WTC11 (cell line): Measurements from ENCODE around the gene ZNF774. TPM values are rescaled to one million over a fixed set of nuclear protein-coding genes. Genes with fewer than 3 reads are reported as not detected.

ENCODE experiments used
- ATAC-seq: fragments of 200-7000 bp; cut with Tn5 transposase; 2 replicates; pipeline ENCODE4 v1.10.0; 2021; ENCODE audit warnings: mild to moderate bottlenecking, moderate library complexity
- CTCF ChIA-PET: fragments of 300-600 bp; sonication (Branson Sonifier 250); formaldehyde crosslinking; loops from one replicate; lab custom pipeline; 2021; ENCODE audit warnings: antibody characterized with exemption; lab: Charles Lee
- POLR2A ChIA-PET: fragments of 350-600 bp; sonication (Branson Sonifier 250); formaldehyde crosslinking; loops from one replicate; lab custom pipeline; 2021; ENCODE audit warnings: antibody characterized with exemption; lab: Charles Lee
- DNase-seq: peaks from one replicate; pipeline ENCODE4 v3.0.0; 2021; ENCODE audit warnings: low spot score
- H3K27ac Mint-ChIP-seq: 2 replicates; pipeline ENCODE4 v1.8.0; 2021; ENCODE audit warnings: mixed read lengths
- H3K27me3 Mint-ChIP-seq: 2 replicates; pipeline ENCODE4 v1.8.0; 2021; ENCODE audit warnings: low read depth, mild to moderate bottlenecking, moderate library complexity, mixed read lengths
- H3K36me3 Mint-ChIP-seq: 2 replicates; pipeline ENCODE4 v1.8.0; 2021; ENCODE audit warnings: mixed read lengths
- H3K4me1 Mint-ChIP-seq: 2 replicates; pipeline ENCODE4 v1.8.0; 2022; ENCODE audit warnings: mixed read lengths
- H3K4me3 Mint-ChIP-seq: 2 replicates; pipeline ENCODE4 v1.8.0; 2021; ENCODE audit warnings: mild to moderate bottlenecking, moderate library complexity, mixed read lengths
- H3K9me3 Mint-ChIP-seq: 2 replicates; pipeline ENCODE4 v1.8.0; 2021; ENCODE audit warnings: mixed read lengths
- ATF6 ChIP-seq: sonication (generic); formaldehyde crosslinking; IDR thresholded peaks from 2 replicates; pipeline ENCODE4 v1.8.1; 2023; ENCODE audit warnings: mild to moderate bottlenecking, missing genetic modification reagents
- CREM ChIP-seq: sonication (generic); formaldehyde crosslinking; IDR thresholded peaks from 2 replicates; pipeline ENCODE4 v1.8.1; 2022; ENCODE audit warnings: mild to moderate bottlenecking, missing genetic modification reagents, moderate library complexity
- ELF4 ChIP-seq: sonication (generic); formaldehyde crosslinking; IDR thresholded peaks from 2 replicates; pipeline ENCODE4 v1.8.1; 2022; ENCODE audit warnings: low read depth, mild to moderate bottlenecking, moderate library complexity, missing genetic modification reagents
- KAT7 ChIP-seq: sonication (generic); formaldehyde crosslinking; IDR thresholded peaks from 2 replicates; pipeline ENCODE4 v1.8.1; 2023; ENCODE audit warnings: missing genetic modification reagents, mild to moderate bottlenecking, borderline replicate concordance
- NFATC4 ChIP-seq: fragments of 250-450 bp; sonication (Bioruptor Pico); IDR thresholded peaks from 2 replicates; pipeline ENCODE4 v1.9.0; 2021; ENCODE audit warnings: mild to moderate bottlenecking
- NR1H2 ChIP-seq: sonication (generic); formaldehyde crosslinking; IDR thresholded peaks from 2 replicates; pipeline ENCODE4 v1.9.0; 2021; ENCODE audit warnings: mild to moderate bottlenecking, moderate library complexity, missing genetic modification reagents
- NR2C2 ChIP-seq: sonication (generic); formaldehyde crosslinking; IDR thresholded peaks from 2 replicates; pipeline ENCODE4 v1.8.0; 2022; ENCODE audit warnings: mild to moderate bottlenecking, missing genetic modification reagents
- RORB ChIP-seq: fragments of 250-450 bp; sonication (Bioruptor Pico); IDR thresholded peaks from 2 replicates; pipeline ENCODE4 v1.9.0; 2021; ENCODE audit warnings: mild to moderate bottlenecking
- USF2 ChIP-seq: sonication (generic); formaldehyde crosslinking; IDR thresholded peaks from 2 replicates; pipeline ENCODE4 v1.8.1; 2023; ENCODE audit warnings: mild to moderate bottlenecking, missing genetic modification reagents, moderate library complexity
- ZBTB21 ChIP-seq: sonication (generic); formaldehyde crosslinking; IDR thresholded peaks from 2 replicates; pipeline ENCODE4 v1.8.1; 2023; ENCODE audit warnings: mild to moderate bottlenecking, missing genetic modification reagents, borderline replicate concordance
- ZNF138 ChIP-seq: sonication (generic); formaldehyde crosslinking; conservative IDR thresholded peaks from 2 replicates; pipeline ENCODE4 v1.8.1; 2022; ENCODE audit warnings: mild to moderate bottlenecking, moderate library complexity, missing genetic modification reagents
- ZNF263 ChIP-seq: sonication (generic); formaldehyde crosslinking; IDR thresholded peaks from 2 replicates; pipeline ENCODE4 v1.8.1; 2022; ENCODE audit warnings: low read depth, mild to moderate bottlenecking, moderate library complexity, missing genetic modification reagents
- ZNF317 ChIP-seq: sonication (generic); formaldehyde crosslinking; IDR thresholded peaks from 2 replicates; pipeline ENCODE4 v1.8.1; 2023; ENCODE audit warnings: low read depth, mild to moderate bottlenecking, moderate library complexity, missing genetic modification reagents, borderline replicate concordance
- ZNF396 ChIP-seq: fragments of 250-450 bp; sonication (Bioruptor Pico); IDR thresholded peaks from 2 replicates; pipeline ENCODE4 v1.8.0; 2021; ENCODE audit warnings: mild to moderate bottlenecking, moderate library complexity, borderline replicate concordance
- ZNF425 ChIP-seq: fragments of 250-450 bp; sonication (Bioruptor Pico); conservative IDR thresholded peaks from 2 replicates; pipeline ENCODE4 v1.9.0; 2021; ENCODE audit warnings: mild to moderate bottlenecking
- ZNF671 ChIP-seq: fragments of 250-450 bp; sonication (Bioruptor Pico); IDR thresholded peaks from 2 replicates; pipeline ENCODE4 v1.8.0; 2021; ENCODE audit warnings: mild to moderate bottlenecking
- total RNA-seq: library from RNA; stranded (reverse); gene quantifications from 3 replicates; pipeline ENCODE4 v1.2.3, GENCODE V29; 2021
- TF ChIP-seq, protein P1 (sequence below): fragments of 200-600 bp; IDR thresholded peaks from 2 replicates; pipeline ENCODE4 v1.8.0; 2022; ENCODE audit warnings: antibody characterized with exemption
- TF ChIP-seq, protein P2 (sequence below): fragments of 250-450 bp; sonication (Bioruptor Pico); IDR thresholded peaks from 2 replicates; pipeline ENCODE4 v1.9.0; 2021; ENCODE audit warnings: moderate library complexity, mild to moderate bottlenecking, inconsistent platforms, borderline replicate concordance
- TF ChIP-seq, protein P3 (sequence below): sonication (generic); formaldehyde crosslinking; IDR thresholded peaks from 2 replicates; pipeline ENCODE4 v1.8.0; 2022; ENCODE audit warnings: mild to moderate bottlenecking, missing genetic modification reagents
- TF ChIP-seq, protein P4 (sequence below): sonication (generic); formaldehyde crosslinking; IDR thresholded peaks from 2 replicates; pipeline ENCODE4 v1.8.1; 2022; ENCODE audit warnings: mild to moderate bottlenecking, missing genetic modification reagents, moderate library complexity, borderline replicate concordance

ZNF774 gene
- total RNA-seq, 1 experiment from 2014 or later: 2.6 TPM

- Mint-ChIP-seq H3K9me3 (no peaks in the 10 kb centered on the region), H3K27me3 (no peaks in the 10 kb centered on the region; the same call in 1 of the 2 replicates), H3K4me1 (peaks cover 11% of the 10 kb centered on the region), H3K27ac (no peak overlapping the region), H3K4me3 (no peak overlapping the region), H3K36me3 (no peaks in the 10 kb centered on the region)
- POLR2A ChIA-PET: no interaction called here
- ATAC-seq: no peak
- CTCF ChIA-PET: interaction anchor here (1.0 kb wide), 1 partner anchor 11 kb away, joined by 4 read pairs; no protein-coding TSS in a partner anchor
- TF ChIP-seq, protein P1, sequence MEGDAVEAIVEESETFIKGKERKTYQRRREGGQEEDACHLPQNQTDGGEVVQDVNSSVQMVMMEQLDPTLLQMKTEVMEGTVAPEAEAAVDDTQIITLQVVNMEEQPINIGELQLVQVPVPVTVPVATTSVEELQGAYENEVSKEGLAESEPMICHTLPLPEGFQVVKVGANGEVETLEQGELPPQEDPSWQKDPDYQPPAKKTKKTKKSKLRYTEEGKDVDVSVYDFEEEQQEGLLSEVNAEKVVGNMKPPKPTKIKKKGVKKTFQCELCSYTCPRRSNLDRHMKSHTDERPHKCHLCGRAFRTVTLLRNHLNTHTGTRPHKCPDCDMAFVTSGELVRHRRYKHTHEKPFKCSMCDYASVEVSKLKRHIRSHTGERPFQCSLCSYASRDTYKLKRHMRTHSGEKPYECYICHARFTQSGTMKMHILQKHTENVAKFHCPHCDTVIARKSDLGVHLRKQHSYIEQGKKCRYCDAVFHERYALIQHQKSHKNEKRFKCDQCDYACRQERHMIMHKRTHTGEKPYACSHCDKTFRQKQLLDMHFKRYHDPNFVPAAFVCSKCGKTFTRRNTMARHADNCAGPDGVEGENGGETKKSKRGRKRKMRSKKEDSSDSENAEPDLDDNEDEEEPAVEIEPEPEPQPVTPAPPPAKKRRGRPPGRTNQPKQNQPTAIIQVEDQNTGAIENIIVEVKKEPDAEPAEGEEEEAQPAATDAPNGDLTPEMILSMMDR: no peak
- TF ChIP-seq ZNF396 (CRISPR knock-in tag) (no peak), ELF4 (CRISPR knock-in tag) (no peak), NR2C2 (no peak), ZNF138 (CRISPR knock-in tag) (no peak)
- DNase-seq: no peak
These were observed 43.1 kb upstream of the ZNF774 start for GRCh38 chr15:90309020-90309419.

- Mint-ChIP-seq H3K4me3 (no peak overlapping the region), H3K4me1 (peaks cover 20% of the 10 kb centered on the region), H3K27me3 (no peaks in the 10 kb centered on the region), H3K9me3 (no peaks in the 10 kb centered on the region), H3K36me3 (no peaks in the 10 kb centered on the region), H3K27ac (no peak overlapping the region)
- ATAC-seq (no peak), DNase-seq (no peak)
- TF ChIP-seq KAT7 (CRISPR knock-in tag) (no peak), NFATC4 (CRISPR knock-in tag) (no peak), NR1H2 (CRISPR knock-in tag) (no peak), USF2 (no peak), RORB (no peak), ZNF317 (CRISPR knock-in tag) (no peak), ZNF138 (CRISPR knock-in tag) (no peak), ZNF263 (CRISPR knock-in tag) (no peak), CREM (CRISPR knock-in tag) (no peak), ZNF671 (CRISPR knock-in tag) (no peak), ZBTB21 (CRISPR knock-in tag) (no peak), ATF6 (no peak), ZNF425 (CRISPR knock-in tag) (no peak), ELF4 (CRISPR knock-in tag) (no peak)
- TF ChIP-seq, protein P2, sequence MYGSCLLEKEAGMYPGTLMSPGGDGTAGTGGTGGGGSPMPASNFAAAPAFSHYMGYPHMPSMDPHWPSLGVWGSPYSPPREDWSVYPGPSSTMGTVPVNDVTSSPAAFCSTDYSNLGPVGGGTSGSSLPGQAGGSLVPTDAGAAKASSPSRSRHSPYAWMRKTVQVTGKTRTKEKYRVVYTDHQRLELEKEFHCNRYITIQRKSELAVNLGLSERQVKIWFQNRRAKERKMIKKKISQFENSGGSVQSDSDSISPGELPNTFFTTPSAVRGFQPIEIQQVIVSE (CRISPR knock-in tag): no peak
- TF ChIP-seq, protein P3, sequence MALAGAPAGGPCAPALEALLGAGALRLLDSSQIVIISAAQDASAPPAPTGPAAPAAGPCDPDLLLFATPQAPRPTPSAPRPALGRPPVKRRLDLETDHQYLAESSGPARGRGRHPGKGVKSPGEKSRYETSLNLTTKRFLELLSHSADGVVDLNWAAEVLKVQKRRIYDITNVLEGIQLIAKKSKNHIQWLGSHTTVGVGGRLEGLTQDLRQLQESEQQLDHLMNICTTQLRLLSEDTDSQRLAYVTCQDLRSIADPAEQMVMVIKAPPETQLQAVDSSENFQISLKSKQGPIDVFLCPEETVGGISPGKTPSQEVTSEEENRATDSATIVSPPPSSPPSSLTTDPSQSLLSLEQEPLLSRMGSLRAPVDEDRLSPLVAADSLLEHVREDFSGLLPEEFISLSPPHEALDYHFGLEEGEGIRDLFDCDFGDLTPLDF (CRISPR knock-in tag): no peak
- TF ChIP-seq, protein P4, sequence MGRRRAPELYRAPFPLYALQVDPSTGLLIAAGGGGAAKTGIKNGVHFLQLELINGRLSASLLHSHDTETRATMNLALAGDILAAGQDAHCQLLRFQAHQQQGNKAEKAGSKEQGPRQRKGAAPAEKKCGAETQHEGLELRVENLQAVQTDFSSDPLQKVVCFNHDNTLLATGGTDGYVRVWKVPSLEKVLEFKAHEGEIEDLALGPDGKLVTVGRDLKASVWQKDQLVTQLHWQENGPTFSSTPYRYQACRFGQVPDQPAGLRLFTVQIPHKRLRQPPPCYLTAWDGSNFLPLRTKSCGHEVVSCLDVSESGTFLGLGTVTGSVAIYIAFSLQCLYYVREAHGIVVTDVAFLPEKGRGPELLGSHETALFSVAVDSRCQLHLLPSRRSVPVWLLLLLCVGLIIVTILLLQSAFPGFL: no peak
- ChIA-PET CTCF (interaction anchor here (0.9 to 1.6 kb wide), 5 partner anchors 14 to 261 kb away, joined by 3 to 7 read pairs (median 4); no protein-coding TSS in a partner anchor), POLR2A (no interaction called here)
These were observed 36.7 kb upstream of the ZNF774 start for GRCh38 chr15:90315278-90315982.
